Neural progenitor cell (in vitro differentiated cells): ENCODE data around the gene TNIK. TPM values are rescaled to one million over a fixed set of nuclear protein-coding genes. Genes with fewer than 3 reads are reported as not detected.

Experiments used
- DNase-seq: peaks from one replicate; pipeline ENCODE4 v3.0.0-alpha.2; 2016; ENCODE audit warnings: low spot score
- H2AFZ ChIP-seq: fragments of 200-600 bp; sonication (generic); replicated peaks from 2 replicates; pipeline ENCODE4 v1.6.1; 2016; ENCODE audit warnings: antibody characterized with exemption
- H3F3A ChIP-seq: fragments of 200-600 bp; sonication (generic); 2 replicates; pipeline ENCODE4 v1.6.1; 2016; ENCODE audit warnings: antibody characterized with exemption, low read depth
- H3K27ac ChIP-seq: fragments of 200-600 bp; sonication (generic); 2 replicates; pipeline ENCODE4 v1.5.1; 2016; ENCODE audit warnings: mild to moderate bottlenecking
- H3K27me3 ChIP-seq: fragments of 200-600 bp; sonication (generic); 2 replicates; pipeline ENCODE4 v1.6.1; 2016; ENCODE audit warnings: mild to moderate bottlenecking, moderate library complexity
- H3K36me3 ChIP-seq: fragments of 200-600 bp; sonication (generic); 2 replicates; pipeline ENCODE4 v1.5.1; 2016
- H3K4me1 ChIP-seq: fragments of 200-600 bp; sonication (generic); 2 replicates; pipeline ENCODE4 v1.6.1; 2016; ENCODE audit warnings: mixed run types
- H3K4me2 ChIP-seq: fragments of 200-600 bp; sonication (generic); 2 replicates; pipeline ENCODE4 v1.6.1; 2016
- H3K4me3 ChIP-seq: fragments of 200-600 bp; sonication (generic); 2 replicates; pipeline ENCODE4 v1.5.1; 2016
- H3K79me2 ChIP-seq: fragments of 200-600 bp; sonication (generic); 2 replicates; pipeline ENCODE4 v1.6.1; 2016; ENCODE audit warnings: low read depth
- H3K9ac ChIP-seq: fragments of 200-600 bp; sonication (generic); 2 replicates; pipeline ENCODE4 v1.6.1; 2016
- H3K9me3 ChIP-seq: fragments of 200-600 bp; sonication (generic); 2 replicates; pipeline ENCODE4 v1.5.1; 2016; ENCODE audit warnings: low read depth
- H4K20me1 ChIP-seq: fragments of 200-600 bp; sonication (generic); 2 replicates; pipeline ENCODE4 v1.6.1; 2016; ENCODE audit warnings: low read depth
- H3K27ac Mint-ChIP-seq: 3 replicates; pipeline ENCODE4 v1.8.0; 2021; ENCODE audit warnings: mixed read lengths
- H3K27me3 Mint-ChIP-seq: 2 replicates; pipeline ENCODE4 v1.8.0; 2022; ENCODE audit warnings: low read depth, mild to moderate bottlenecking, inconsistent platforms, moderate library complexity, mixed read lengths; ENCODE audit not compliant: insufficient read depth
- H3K36me3 Mint-ChIP-seq: 3 replicates; pipeline ENCODE4 v1.8.0; 2021; ENCODE audit warnings: mixed read lengths
- H3K4me1 Mint-ChIP-seq: 3 replicates; pipeline ENCODE4 v1.8.0; 2021; ENCODE audit warnings: mixed read lengths
- H3K4me3 Mint-ChIP-seq: 3 replicates; pipeline ENCODE4 v1.8.0; 2021; ENCODE audit warnings: mild to moderate bottlenecking, moderate library complexity, mixed read lengths
- H3K9me3 Mint-ChIP-seq: 3 replicates; pipeline ENCODE4 v1.8.0; 2020; ENCODE audit warnings: mixed read lengths
- EZH2 ChIP-seq: fragments of 200-600 bp; sonication (generic); IDR thresholded peaks from 2 replicates; pipeline ENCODE4 v1.6.1; 2017; ENCODE audit warnings: antibody characterized with exemption, mild to moderate bottlenecking, moderate library complexity
- EZH2phosphoT487 ChIP-seq: fragments of 200-600 bp; sonication (generic); IDR thresholded peaks from 2 replicates; pipeline ENCODE4 v1.6.1; 2017; ENCODE audit warnings: antibody characterized with exemption
- total RNA-seq: library from RNA; depleted of rRNA; stranded (reverse); fragments of >200 nt; gene quantifications from 2 replicates; pipeline ENCODE4 v1.2.3, GENCODE V29; 2015; ENCODE audit warnings: low replicate concordance
- TF ChIP-seq, protein P1 (sequence below): fragments of 200-600 bp; sonication (generic); IDR thresholded peaks from 2 replicates; pipeline ENCODE4 v1.5.1; 2017; ENCODE audit warnings: antibody characterized with exemption, mild to moderate bottlenecking

TNIK gene
- total RNA-seq, 1 donor from 2014 or later = 3.0 TPM

DNA sequence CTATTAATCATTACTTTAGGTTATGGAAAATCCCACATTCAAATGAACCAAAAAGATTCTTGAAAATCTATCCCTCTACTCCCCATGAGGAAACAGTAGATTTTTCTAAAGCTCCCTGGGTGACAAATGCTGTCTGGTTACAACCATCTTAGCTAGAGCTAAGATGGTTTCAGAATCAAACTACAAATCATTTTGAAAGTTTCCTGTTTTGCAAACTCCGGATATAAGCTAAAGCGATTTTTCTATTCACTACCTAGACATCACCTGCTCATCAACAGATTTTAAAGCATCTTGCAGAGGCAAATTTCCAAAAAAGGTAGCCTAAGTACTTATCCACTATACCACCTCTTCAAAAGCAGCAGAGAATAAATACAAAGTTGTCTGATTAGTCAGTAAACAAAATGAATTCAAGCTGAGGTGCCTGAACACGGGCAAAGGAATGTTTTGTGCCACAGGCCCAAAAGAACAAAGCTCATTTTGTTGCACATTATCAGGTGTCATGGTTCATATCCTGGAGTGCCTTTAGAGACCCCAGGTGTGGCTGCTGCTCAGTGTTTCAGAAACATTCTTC lies 204.9 kb downstream of the TNIK start:
- H3K4me2 ChIP-seq = peak overlapping the region; percentile 0
- H3K27me3 Mint-ChIP-seq = no peaks in the 10 kb centered on the region
- no peaks in the 10 kb centered on the region for H3K9me3 Mint-ChIP-seq
- peaks cover 7% of the 10 kb centered on the region for H3K4me1 ChIP-seq
- H3K79me2 ChIP-seq = no peaks in the 10 kb centered on the region
- no peak for DNase-seq
- H3K4me3 ChIP-seq = no peak overlapping the region
- H3K27me3 ChIP-seq = no peaks in the 10 kb centered on the region
- H3K4me1 Mint-ChIP-seq = peaks cover 17% of the 10 kb centered on the region
- H3K36me3 Mint-ChIP-seq = no peaks in the 10 kb centered on the region
- TF ChIP-seq, protein P1, sequence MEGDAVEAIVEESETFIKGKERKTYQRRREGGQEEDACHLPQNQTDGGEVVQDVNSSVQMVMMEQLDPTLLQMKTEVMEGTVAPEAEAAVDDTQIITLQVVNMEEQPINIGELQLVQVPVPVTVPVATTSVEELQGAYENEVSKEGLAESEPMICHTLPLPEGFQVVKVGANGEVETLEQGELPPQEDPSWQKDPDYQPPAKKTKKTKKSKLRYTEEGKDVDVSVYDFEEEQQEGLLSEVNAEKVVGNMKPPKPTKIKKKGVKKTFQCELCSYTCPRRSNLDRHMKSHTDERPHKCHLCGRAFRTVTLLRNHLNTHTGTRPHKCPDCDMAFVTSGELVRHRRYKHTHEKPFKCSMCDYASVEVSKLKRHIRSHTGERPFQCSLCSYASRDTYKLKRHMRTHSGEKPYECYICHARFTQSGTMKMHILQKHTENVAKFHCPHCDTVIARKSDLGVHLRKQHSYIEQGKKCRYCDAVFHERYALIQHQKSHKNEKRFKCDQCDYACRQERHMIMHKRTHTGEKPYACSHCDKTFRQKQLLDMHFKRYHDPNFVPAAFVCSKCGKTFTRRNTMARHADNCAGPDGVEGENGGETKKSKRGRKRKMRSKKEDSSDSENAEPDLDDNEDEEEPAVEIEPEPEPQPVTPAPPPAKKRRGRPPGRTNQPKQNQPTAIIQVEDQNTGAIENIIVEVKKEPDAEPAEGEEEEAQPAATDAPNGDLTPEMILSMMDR = no peak
- no peak for TF ChIP-seq EZH2
- TF ChIP-seq EZH2phosphoT487 = no peak
- H3K9ac ChIP-seq = no peak overlapping the region
- no peaks in the 10 kb centered on the region for H3K9me3 ChIP-seq
- H3K27ac ChIP-seq = no peak overlapping the region
- H3K27ac Mint-ChIP-seq = no peak overlapping the region
- H3K4me3 Mint-ChIP-seq = no peak overlapping the region
- H2AFZ ChIP-seq = no peak overlapping the region
- no peaks in the 10 kb centered on the region for H4K20me1 ChIP-seq
- no peaks in the 10 kb centered on the region for H3K36me3 ChIP-seq
- H3F3A ChIP-seq = peaks cover 3% of the 10 kb centered on the region

DNA sequence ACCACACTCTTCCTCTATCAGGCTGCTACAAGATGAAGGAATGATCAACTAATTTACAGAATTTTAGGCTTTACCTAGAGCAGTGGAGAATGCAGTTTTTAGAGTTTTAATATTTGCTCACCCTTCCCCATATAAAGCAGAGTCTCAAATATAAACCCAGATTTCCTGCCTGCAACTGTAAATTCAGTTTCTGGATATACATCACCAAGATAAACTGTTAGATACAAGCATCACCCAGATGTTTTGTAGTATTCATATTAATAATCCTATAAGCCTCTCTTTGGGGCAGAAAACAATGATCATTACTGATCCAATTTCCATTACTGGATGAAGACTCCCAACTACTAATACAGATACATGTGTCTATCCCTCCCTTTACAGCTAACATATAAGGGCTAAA lies 205.9 kb downstream of the TNIK start:
- peaks cover 17% of the 10 kb centered on the region for H3K4me1 Mint-ChIP-seq
- no peaks in the 10 kb centered on the region for H4K20me1 ChIP-seq
- no peaks in the 10 kb centered on the region for H3K9me3 Mint-ChIP-seq
- no peaks in the 10 kb centered on the region for H3K36me3 ChIP-seq
- H3K4me2 ChIP-seq = no peak overlapping the region
- no peaks in the 10 kb centered on the region for H3K79me2 ChIP-seq
- TF ChIP-seq EZH2phosphoT487 (no peak), EZH2 (no peak)
- TF ChIP-seq, protein P1 = no peak
- H3K27ac ChIP-seq = no peak overlapping the region
- H3F3A ChIP-seq = peaks cover 3% of the 10 kb centered on the region
- no peaks in the 10 kb centered on the region for H3K27me3 ChIP-seq
- no peak overlapping the region for H3K27ac Mint-ChIP-seq
- H3K36me3 Mint-ChIP-seq = no peaks in the 10 kb centered on the region
- no peak overlapping the region for H3K9ac ChIP-seq
- no peaks in the 10 kb centered on the region for H3K27me3 Mint-ChIP-seq
- no peak overlapping the region for H2AFZ ChIP-seq
- H3K9me3 ChIP-seq = no peaks in the 10 kb centered on the region
- peaks cover 7% of the 10 kb centered on the region for H3K4me1 ChIP-seq
- no peak for DNase-seq
- H3K4me3 Mint-ChIP-seq = no peak overlapping the region
- H3K4me3 ChIP-seq = no peak overlapping the region

DNA sequence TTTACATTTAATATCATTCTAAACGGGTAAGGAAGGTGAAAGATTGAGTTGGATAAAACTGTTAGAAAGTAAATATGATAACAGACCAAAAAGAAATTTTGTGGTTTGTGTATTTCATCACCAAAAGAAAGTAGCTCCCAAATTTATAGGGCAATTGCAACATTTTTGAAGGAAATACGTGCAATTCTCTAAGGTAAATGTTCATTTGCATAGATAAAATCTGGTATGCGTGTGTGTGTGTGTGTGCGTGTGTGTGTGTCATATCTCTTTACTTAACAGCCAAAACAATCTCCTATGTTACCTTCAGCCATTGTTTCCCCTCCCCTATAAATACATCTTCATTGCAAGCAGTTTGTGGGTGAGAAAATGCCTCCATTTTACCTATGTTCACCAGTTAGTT lies 208.4 kb downstream of the TNIK start:
- no peak overlapping the region for H3K27ac Mint-ChIP-seq
- no peak overlapping the region for H3K4me2 ChIP-seq

More for the DNA sequence above, 208.4 kb downstream of the TNIK start:
- no peak for TF ChIP-seq EZH2
- TF ChIP-seq, protein P1 = no peak
- no peak for TF ChIP-seq EZH2phosphoT487
- Histone ChIP-seq H3K4me3 (no peak overlapping the region), H3K9me3 (no peaks in the 10 kb centered on the region), H3K4me1 (peaks cover 7% of the 10 kb centered on the region), H3K36me3 (no peaks in the 10 kb centered on the region), H3K9ac (no peak overlapping the region), H4K20me1 (no peaks in the 10 kb centered on the region), H2AFZ (no peak overlapping the region), H3K79me2 (no peaks in the 10 kb centered on the region), H3K27me3 (no peaks in the 10 kb centered on the region), H3K27ac (no peak overlapping the region), H3F3A (peaks cover 3% of the 10 kb centered on the region)
- H3K4me3 Mint-ChIP-seq = no peak overlapping the region
- peaks cover 14% of the 10 kb centered on the region for H3K4me1 Mint-ChIP-seq
- no peaks in the 10 kb centered on the region for H3K9me3 Mint-ChIP-seq
- no peaks in the 10 kb centered on the region for H3K36me3 Mint-ChIP-seq
- no peaks in the 10 kb centered on the region for H3K27me3 Mint-ChIP-seq
- no peak for DNase-seq
